Activated gamma-delta T cell (primary cell): Measurements from ENCODE around the gene PTCD1.

Source experiments
- DNase-seq: peaks from one replicate; lab custom pipeline; 2025; lab: John Stamatoyannopoulos, UW

The PTCD1 gene

DNA sequence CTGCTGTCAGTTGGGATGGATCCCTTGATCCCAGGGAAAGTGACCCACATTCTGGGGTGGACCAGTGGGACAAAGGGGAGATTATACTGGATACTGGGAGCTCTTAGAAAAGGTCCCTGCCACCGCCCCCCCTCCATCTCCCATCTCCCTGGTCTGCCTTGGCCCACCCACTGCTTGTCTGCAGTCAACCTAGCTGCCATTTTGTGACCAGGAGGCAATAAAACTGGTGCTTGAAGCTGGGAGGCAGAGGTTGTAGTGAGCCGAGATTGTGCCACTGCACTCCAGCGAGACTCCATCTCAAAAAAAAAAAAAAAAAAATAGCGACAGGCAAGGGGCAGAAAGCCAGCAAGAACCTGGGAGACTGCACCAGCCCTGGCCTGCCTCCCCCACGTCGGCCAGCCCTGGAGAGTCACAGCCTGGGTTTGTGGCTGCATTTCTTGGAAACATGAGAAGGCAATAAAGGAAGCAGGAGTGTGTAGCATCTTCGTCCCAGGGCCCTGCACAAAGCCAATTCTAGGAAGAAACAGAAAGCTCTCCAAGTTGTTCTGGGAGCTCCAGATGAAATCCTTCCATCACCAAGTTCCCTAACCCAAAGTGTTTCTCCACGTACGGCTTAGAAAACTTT, 68.7 kb downstream of the PTCD1 start:
- no peak for DNase-seq

DNA sequence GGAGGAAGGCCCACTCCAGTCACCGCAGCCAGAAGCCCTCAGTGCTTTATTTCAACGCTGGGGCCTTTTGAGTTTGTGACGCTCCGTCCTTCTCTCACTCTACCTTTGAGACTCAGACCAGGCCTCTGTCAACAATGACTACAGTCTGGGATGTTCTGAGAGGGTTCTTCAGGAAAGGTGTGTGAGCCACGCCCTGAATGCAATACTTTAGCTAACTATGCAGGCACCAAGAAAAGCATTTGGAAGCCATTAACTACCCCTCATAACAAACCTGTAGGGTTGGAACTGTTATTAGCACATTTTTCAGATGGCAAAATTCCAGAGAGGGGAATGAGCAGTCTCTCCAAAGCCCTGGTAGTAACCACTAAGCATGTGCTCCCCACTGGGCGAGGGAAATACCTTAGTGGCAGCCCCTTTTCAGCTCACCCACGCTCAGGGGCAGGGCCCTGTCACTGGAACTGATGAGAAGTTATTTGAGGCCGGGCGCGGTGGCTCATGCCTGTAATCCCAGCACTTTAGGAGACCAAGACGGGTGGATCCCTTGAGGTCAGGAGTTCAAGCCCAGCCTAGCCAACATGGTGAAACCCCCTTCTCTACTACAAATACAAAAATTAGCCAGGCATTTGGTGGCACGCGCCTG, 69.7 kb downstream of the PTCD1 start:
- no peak for DNase-seq
